HepG2 (cell line): ENCODE measurements around the gene SPACDR. TPM values are rescaled to one million over a fixed set of nuclear protein-coding genes. Genes with fewer than 3 reads are reported as not detected.

Source experiments
- ATAD3A ChIP-seq: sonication (generic); formaldehyde crosslinking; IDR thresholded peaks from 2 replicates; pipeline ENCODE4 v1.4.0; 2020; ENCODE audit warnings: missing genetic modification reagents
- CCAR2 ChIP-seq: fragments of 200-400 bp; formaldehyde crosslinking; optimal IDR thresholded peaks from 2 replicates; pipeline ENCODE3; 2018; ENCODE audit warnings: low read depth, mild to moderate bottlenecking, low read length, moderate library complexity
- EZH2 ChIP-seq: conservative IDR thresholded peaks from 2 replicates; pipeline ENCODE4 v1.6.1; 2012; ENCODE audit warnings: mild to moderate bottlenecking, low read depth, low read length, moderate library complexity
- FOXK2 ChIP-seq: fragments of 450-650 bp; IDR thresholded peaks from 2 replicates; pipeline ENCODE4 v1.6.1; 2016
- LCORL ChIP-seq, 2 experiments: fragments of 450-650 bp in 1 of 2; sonication (generic) in 1 of 2; formaldehyde crosslinking in 1 of 2; IDR thresholded peaks; 2 replicates each; pipeline versions ENCODE4 v1.5.0 to v1.6.1; 2017 to 2020; ENCODE audit warnings: antibody characterized with exemption in 1 of 2, missing genetic modification reagents in 1 of 2
- MEIS2 ChIP-seq: sonication (generic); formaldehyde crosslinking; IDR thresholded peaks from 2 replicates; pipeline ENCODE4 v1.9.0; 2021; ENCODE audit warnings: mild to moderate bottlenecking, missing genetic modification reagents
- PBX3 ChIP-seq: sonication (generic); formaldehyde crosslinking; IDR thresholded peaks from 2 replicates; pipeline ENCODE4 v1.8.1; 2023; ENCODE audit warnings: missing genetic modification reagents, inconsistent platforms, borderline replicate concordance
- TERF1 ChIP-seq: sonication (generic); formaldehyde crosslinking; IDR thresholded peaks from 2 replicates; pipeline ENCODE4 v1.8.0; 2022; ENCODE audit warnings: mild to moderate bottlenecking, missing genetic modification reagents, moderate library complexity
- THAP8 ChIP-seq: sonication (generic); formaldehyde crosslinking; IDR thresholded peaks from 2 replicates; pipeline ENCODE4 v1.5.1; 2020; ENCODE audit warnings: missing genetic modification reagents, mild to moderate bottlenecking, borderline replicate concordance
- ZNF263 ChIP-seq: sonication (generic); formaldehyde crosslinking; IDR thresholded peaks from 2 replicates; pipeline ENCODE4 v1.4.0; 2020; ENCODE audit warnings: missing genetic modification reagents
- ZNF609 ChIP-seq: sonication (generic); formaldehyde crosslinking; IDR thresholded peaks from 2 replicates; pipeline ENCODE4 v1.4.0; 2020; ENCODE audit warnings: mild to moderate bottlenecking, missing genetic modification reagents, borderline replicate concordance
- ZNF644 ChIP-seq: IDR thresholded peaks from 2 replicates; pipeline ENCODE4 v1.6.1; 2016; ENCODE audit warnings: low read depth
- ZNF660 ChIP-seq: sonication (generic); formaldehyde crosslinking; IDR thresholded peaks from 2 replicates; pipeline ENCODE4 v1.5.1; 2020; ENCODE audit warnings: mild to moderate bottlenecking, low read depth, missing genetic modification reagents, borderline replicate concordance
- polyA plus RNA-seq, 8 experiments: library from polyadenylated mRNA; depleted of rRNA in 3 of 8; stranded (reverse) in 7 of 8; unstranded in 1 of 8; fragments of >200 nt; fragmentation: Illumina TruSeq in 4 of 8; extraction: Trizol in 4 of 8; gene quantifications; 2 replicates each; pipeline versions ENCODE4 v1.2.1 to v1.2.3, GENCODE V29; 2011 to 2016; ENCODE audit warnings: low read depth in 4 of 8, missing spikeins in 1 of 8, mixed read lengths in 1 of 8; ENCODE audit not compliant: insufficient read depth in 1 of 8
- total RNA-seq, 5 experiments: library from RNA; depleted of rRNA; stranded (reverse); fragments of >200 nt; fragmentation: Illumina TruSeq; extraction: Trizol; gene quantifications; 2 replicates each; pipeline ENCODE4 v1.2.3, GENCODE V29; 2016; ENCODE audit warnings: low read depth in 1 of 5
- TF ChIP-seq, protein P1 (sequence below): fragments of 450-650 bp; IDR thresholded peaks from 2 replicates; pipeline ENCODE4 v1.6.1; 2016
- TF ChIP-seq, protein P2 (sequence below): sonication (generic); formaldehyde crosslinking; IDR thresholded peaks from 2 replicates; pipeline ENCODE4 v1.5.0; 2020; ENCODE audit warnings: missing genetic modification reagents, mild to moderate bottlenecking, borderline replicate concordance
- TF ChIP-seq, protein P3 (sequence below): sonication (generic); formaldehyde crosslinking; IDR thresholded peaks from 2 replicates; pipeline ENCODE4 v1.8.1; 2023; ENCODE audit warnings: mild to moderate bottlenecking, missing genetic modification reagents, borderline replicate concordance

SPACDR gene
- total and polyA plus RNA-seq, 2 of the 13 experiments (the other 11 are each of a cell fraction or from before 2014, with no cell fraction given) = 0.41 TPM; not detected in 1

DNA sequence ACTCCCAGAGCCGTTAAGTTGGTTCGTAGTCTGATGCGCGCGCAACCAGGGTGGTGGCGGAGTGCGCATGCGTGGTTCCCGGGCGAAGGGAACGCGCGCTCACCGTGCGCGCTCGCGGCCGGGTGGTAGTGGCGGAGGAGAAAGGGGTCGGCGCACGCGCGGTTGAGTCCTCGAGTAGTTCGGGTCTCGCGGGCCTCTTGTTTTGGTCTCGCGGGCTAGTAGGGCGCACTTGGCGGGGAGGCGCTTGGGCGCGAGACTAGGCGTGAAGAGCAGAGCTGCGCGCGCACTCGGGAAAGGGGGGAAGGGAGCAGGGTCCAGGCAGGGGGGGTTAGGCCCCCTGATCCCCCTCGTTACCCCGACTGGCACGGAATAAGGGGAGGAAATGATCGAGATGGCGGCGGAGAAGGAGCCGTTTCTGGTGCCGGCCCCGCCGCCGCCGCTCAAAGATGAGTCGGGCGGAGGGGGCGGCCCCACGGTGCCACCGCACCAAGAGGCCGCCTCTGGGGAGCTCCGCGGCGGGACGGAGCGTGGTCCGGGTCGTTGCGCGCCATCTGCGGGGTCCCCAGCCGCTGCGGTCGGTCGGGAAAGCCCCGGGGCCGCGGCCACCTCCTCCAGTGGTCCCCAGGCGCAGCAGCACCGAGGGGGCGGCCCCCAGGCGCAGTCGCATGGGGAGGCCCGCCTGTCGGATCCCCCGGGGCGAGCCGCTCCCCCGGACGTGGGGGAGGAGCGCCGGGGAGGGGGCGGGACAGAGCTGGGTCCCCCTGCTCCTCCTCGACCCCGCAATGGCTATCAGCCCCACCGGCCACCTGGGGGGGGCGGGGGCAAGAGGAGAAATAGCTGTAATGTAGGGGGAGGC is 34.2 kb downstream of the SPACDR start, which contains the start of gene MEPCE (continued):
- TF ChIP-seq, protein P1, sequence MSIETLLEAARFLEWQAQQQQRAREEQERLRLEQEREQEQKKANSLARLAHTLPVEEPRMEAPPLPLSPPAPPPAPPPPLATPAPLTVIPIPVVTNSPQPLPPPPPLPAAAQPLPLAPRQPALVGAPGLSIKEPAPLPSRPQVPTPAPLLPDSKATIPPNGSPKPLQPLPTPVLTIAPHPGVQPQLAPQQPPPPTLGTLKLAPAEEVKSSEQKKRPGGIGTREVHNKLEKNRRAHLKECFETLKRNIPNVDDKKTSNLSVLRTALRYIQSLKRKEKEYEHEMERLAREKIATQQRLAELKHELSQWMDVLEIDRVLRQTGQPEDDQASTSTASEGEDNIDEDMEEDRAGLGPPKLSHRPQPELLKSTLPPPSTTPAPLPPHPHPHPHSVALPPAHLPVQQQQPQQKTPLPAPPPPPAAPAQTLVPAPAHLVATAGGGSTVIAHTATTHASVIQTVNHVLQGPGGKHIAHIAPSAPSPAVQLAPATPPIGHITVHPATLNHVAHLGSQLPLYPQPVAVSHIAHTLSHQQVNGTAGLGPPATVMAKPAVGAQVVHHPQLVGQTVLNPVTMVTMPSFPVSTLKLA = no peak
- TF ChIP-seq, protein P2, sequence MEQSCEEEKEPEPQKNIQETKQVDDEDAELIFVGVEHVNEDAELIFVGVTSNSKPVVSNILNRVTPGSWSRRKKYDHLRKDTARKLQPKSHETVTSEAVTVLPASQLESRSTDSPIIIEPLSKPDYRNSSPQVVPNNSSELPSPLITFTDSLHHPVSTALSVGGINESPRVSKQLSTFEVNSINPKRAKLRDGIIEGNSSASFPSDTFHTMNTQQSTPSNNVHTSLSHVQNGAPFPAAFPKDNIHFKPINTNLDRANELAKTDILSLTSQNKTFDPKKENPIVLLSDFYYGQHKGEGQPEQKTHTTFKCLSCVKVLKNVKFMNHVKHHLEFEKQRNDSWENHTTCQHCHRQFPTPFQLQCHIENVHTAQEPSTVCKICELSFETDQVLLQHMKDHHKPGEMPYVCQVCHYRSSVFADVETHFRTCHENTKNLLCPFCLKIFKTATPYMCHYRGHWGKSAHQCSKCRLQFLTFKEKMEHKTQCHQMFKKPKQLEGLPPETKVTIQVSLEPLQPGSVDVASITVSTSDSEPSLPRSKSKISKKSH (CRISPR knock-in tag) = peak; percentile 71
- TF ChIP-seq MEIS2 (CRISPR knock-in tag) = no peak; the same call in 1 of the 2 replicates
- TF ChIP-seq THAP8 (CRISPR knock-in tag) = peak; percentile 77
- TF ChIP-seq EZH2 = no peak
- TF ChIP-seq FOXK2 = 0 out of 2 replicates have a peak, but pooled peaks have one; percentile 23
- no peak for TF ChIP-seq ATAD3A (CRISPR knock-in tag)
- TF ChIP-seq CCAR2 = no peak
- TF ChIP-seq TERF1 (CRISPR knock-in tag) = no peak
- TF ChIP-seq LCORL (IDR thresholded peaks at IDR 0.05) = no peak
- no peak for TF ChIP-seq LCORL (CRISPR knock-in tag; IDR thresholded peaks at IDR 0.05)
- TF ChIP-seq ZNF609 (CRISPR knock-in tag) = no peak
- no peak for TF ChIP-seq ZNF263 (CRISPR knock-in tag)
- TF ChIP-seq, protein P3, sequence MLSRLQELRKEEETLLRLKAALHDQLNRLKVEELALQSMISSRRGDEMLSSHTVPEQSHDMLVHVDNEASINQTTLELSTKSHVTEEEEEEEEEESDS (CRISPR knock-in tag) = no peak
- no peak for TF ChIP-seq PBX3 (CRISPR knock-in tag)
- TF ChIP-seq ZNF644 (CRISPR knock-in tag) = no peak
- TF ChIP-seq ZNF660 (CRISPR knock-in tag) = no peak
